DMS79 (cell line): Measurements from ENCODE around the gene HLA-DMB.

Experiments used
- DNase-seq: peaks from one replicate; lab custom pipeline; 2025; lab: John Stamatoyannopoulos, UW

The HLA-DMB gene

DNA sequence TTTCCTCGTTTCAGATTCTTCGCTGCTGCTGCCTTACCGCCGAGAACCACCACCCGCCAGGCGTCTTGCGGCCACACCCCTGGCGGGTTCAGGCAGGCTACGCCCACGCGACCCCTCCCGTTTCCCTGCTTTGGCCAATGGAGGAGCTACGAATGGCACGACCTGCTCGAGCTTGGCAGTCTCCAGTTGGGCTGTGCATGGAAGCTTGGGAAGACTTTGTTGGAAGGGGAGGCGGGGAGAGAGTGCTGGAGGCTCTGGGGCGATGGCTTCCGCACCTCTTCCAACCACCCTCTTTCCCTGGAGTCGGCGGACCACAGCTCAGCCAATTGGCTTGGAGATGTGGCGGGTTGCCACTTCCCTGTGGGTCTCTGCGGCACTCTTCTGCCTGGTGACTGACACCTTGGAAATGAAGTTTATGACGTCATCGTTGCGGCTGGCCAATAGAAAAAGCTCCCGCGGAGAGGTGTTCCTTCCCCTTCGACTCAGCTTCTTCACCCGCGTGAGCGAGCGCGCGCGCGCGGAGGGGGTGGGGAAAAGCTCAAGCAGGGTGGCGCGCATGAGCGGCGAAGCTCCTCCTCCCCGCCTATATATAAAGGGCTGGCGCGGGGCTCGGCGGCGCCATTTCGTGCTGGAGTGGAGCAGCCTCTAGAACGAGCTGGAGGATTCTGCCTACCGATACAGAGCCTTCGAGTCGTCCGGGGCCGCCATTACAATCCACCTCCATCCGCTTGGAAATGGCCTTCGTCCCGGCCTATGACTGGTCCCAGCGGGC lies 30.9 kb upstream of the HLA-DMB start:
- peak; percentile 100 for DNase-seq

DNA sequence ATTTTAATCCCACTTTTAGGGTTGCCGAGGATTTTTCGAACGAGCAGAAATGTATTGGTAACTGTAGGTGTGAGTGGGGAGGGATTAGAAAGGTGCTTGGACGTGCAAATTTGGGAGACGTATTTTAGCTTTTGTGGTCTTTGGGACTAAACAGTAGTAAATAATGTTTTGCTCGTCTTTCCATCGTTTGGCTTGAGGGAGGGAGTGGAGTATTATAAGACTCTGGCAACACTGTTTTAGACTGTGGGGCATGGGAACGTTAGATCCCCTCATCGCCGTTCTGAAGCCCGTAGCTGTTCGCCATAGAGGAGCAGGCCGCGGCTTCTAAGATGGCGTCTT lies 30.4 kb upstream of the HLA-DMB start:
- no peak for DNase-seq

- peak; percentile 76 for DNase-seq
These were observed 29.8 kb upstream of the HLA-DMB start for GRCh38 chr6:32970413-32971241.

GRCh38 chr6:32969685-32970412 lies 29.0 kb upstream of the HLA-DMB start:
- DNase-seq: peak; percentile 66

GRCh38 chr6:32968867-32969684 lies 28.2 kb upstream of the HLA-DMB start:
- peak; percentile 83 for DNase-seq

DNA sequence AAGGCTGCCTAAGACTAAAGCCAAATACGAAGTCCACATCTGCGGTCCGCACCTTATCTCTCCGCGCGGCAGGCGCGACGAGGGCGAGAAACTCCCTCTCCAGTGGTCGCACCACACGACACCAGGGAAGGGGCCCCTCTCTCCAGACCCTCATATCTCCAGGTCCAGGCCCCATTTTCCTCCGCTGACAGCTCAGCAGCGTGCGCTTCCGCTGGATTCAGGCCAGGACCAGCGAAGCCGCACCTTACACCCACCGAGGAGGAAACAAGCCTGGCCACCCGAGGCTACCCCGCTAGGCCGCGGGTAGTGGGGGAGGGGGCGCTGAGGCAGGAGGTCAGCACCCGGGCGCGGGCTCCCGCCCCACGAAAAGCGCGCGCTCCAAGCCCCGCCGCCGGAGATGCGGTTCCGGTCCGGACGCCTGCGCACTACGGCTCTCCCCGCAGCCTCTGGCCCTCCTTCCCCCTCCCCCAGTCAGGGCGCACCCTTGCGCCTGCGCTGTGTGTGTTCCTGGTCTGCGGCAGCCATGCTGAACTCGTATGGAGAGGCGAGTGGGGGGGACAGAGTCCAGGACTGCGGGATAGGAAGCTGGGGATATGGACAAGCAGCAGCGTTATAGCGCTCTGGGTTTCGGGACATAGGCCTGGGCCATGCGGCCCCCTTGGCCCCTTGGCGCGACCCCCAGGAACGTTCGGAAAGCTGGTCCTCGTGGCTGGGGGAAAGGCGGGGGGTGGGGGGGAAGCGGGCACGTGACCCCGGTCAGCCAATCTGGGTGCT lies 27.5 kb upstream of the HLA-DMB start, which contains the start of gene BRD2:
Gene BRD2 (plus strand): TSS at position 502 of the 774 bp plus-strand sequence. CDS start 4,305 bp downstream, outside the sequence.
- DNase-seq: peak; percentile 95

DNA sequence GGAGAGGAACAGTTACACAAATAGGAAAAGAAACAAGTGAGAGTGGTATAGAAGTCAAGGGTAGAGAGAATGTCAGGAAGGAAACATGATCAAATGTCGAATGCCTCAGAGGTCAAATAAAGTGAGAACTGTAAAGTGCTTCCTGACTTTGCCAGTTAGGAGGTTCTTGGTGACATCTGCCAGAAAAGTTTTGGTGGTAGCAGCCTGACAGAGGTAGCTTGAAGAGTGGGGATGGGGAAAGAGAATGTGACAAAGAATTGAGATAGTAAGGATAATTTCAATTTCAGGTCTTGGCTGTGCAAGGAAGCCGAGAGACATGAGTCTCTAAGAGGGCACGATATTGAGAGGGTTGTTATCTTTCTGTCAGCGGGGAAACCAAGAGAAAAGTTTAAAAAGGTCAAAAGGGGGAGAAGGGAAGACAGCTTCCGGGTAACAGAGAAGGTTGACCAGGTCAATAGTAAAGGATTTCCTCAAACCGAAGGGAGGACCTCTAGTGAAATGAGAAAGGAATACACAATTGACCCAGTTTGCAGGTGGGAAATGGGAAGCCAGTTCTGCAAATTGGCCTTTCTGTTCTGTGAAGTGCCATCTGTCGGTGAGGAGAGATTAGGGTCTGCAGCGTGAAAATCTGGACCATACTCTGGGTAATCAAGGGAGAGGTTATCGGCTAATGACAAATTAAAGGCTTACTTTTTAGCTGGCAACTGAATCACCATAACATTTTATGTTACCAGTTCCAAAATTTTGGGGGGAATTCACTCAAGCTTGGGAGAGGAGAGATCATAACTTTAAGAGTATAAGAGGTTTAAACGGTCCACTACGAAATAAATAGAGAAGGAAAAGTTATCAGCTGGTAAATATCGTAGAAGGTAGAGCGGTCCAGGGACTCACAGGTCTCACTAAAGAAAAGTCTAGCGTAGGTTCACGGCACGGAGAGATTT lies 26.6 kb upstream of the HLA-DMB start:
- peak; percentile 24 for DNase-seq

GRCh38 chr6:32964776-32965175 lies 23.9 kb upstream of the HLA-DMB start:
- no peak for DNase-seq

DNA sequence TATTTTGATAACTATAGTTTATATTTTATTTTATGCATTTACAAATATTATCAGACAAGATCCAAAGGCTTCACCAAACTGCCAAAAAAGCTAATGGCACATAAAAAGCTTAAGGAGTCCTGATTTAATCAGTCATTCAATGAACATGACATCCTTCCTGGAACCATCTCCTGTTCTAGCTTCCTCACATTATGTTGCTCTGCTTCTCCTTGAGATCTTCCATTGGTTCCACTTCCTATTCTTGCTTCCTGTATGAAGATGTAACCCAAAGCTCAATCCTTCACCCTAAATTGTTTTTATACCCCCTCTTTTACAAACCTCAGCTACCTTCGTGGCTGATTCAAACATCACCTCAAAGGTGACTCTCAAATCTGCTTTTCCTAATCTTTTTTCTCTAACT lies 23.0 kb upstream of the HLA-DMB start:
- no peak for DNase-seq

GRCh38 chr6:32962213-32962826 lies 21.5 kb upstream of the HLA-DMB start:
- no peak for DNase-seq

DNA sequence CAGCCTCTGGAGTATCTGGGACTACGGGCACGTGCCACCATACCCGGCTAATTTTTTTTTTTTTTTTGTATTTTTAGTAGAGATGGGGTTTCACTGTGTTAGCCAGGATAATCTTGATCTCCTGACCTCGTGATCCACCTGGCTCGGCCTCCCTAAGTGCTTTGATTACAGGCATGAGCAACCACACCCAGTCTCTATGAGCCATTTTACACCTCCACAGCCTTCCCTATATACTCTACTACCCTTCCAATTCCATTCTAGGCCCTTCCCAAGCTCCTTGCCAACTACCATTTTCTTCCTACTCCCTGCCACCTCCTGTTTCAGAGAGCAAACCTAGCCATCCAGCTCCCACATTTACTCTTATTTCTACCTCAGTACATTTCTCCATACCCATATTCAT lies 19.7 kb upstream of the HLA-DMB start:
- DNase-seq: no peak

DNA sequence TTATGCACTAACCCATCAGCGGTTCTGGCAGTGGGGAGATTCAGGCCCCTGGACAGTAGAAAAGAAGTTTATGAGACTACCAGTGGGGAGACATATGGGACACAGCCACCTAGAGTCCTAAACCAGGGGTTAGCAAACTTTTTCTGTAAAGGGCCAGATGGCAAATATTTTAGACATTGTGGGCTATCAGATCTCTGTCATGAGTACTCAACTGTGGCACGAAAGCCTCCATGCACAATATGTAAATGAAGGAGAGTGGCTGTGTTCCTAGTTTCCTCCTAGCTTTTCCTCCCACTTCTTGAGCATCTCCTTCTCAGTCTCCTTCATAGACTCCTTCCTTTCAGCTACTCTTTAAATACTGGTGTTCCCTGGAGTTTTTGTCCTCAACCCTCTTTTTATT lies 15.3 kb upstream of the HLA-DMB start:
- no peak for DNase-seq

- DNase-seq: no peak
These were observed 14.4 kb upstream of the HLA-DMB start for GRCh38 chr6:32954986-32955802.

GRCh38 chr6:32954267-32954666 lies 13.4 kb upstream of the HLA-DMB start:
- DNase-seq: no peak

GRCh38 chr6:32953775-32954174 lies 12.9 kb upstream of the HLA-DMB start:
- DNase-seq: no peak

DNA sequence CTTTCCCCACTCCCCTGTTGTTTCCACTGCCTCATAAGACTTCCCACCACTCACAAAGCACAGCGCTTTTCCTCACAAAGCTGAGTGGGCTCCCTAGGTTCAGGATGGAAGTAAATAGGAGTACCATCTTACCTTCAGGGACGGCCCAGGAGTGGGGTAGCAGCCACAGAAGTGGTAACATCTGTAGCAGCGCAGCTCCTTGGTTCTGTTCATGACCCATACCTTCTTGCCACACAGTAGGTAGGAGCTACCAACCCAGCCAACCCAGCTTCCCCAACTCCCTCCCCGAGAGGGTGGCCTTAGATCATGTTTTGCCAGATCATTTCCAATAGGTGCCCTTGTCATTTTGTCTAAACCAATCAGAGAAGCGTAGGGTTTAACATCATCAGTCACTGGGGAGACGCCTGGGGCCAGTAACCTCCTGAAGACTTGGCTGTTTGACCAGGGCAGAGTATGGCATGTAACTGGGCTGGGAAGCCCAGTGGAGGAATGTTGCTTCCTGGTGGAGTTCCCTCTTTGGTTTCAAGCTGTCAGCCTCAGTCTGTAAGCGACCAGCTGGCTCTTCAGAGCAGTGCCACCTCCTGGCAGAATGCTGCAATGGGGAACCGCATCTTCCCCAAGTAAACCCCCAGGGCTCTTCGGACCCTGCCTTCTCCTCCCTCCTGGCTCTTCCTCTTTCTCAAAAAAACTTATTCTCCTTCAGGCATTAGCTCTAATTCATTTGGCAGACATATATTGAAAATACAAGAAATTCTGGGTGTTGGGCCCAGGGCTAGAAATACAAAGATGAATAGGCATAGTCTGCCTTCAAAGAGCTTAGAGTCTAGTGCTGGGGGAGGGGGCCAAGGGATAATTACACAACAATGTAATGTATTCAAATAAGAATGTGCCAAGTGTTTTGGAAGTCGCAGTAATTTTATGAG lies 12.2 kb upstream of the HLA-DMB start, which contains the start of gene HLA-DMA:
Gene HLA-DMA (minus strand): TSS at position 281 of the 923 bp plus-strand sequence. CDS start 61 bp downstream, at position 220.
- no peak for DNase-seq

GRCh38 chr6:32950449-32950848 lies 9.6 kb upstream of the HLA-DMB start:
- no peak for DNase-seq
